Measurements from ENCODE around the gene OLFML2A.
A peak's percentile ranks its signal among the peaks of the same experiment; 100 is the strongest.
"Not testable (repeated sequence)": the region's sequence is repeated elsewhere in the genome, so short reads cannot be mapped to it uniquely, and the experiment has no call there.

OLFML2A gene

GRCh38 chr9:124761710-124762109, 15.2 kb upstream of the OLFML2A start:
- DNase-seq = no peak

- no peak for DNase-seq
Observed at GRCh38 chr9:124762633-124763032, 14.3 kb upstream of the OLFML2A start.

- DNase-seq = no peak
Observed at GRCh38 chr9:124764774-124765438, 12.0 kb upstream of the OLFML2A start.

GRCh38 chr9:124765439-124765835, 11.5 kb upstream of the OLFML2A start:
- DNase-seq = no peak

GRCh38 chr9:124766326-124766725, 10.6 kb upstream of the OLFML2A start:
- no peak for DNase-seq

GRCh38 chr9:124766815-124767554, 9.9 kb upstream of the OLFML2A start:
- no peak for DNase-seq

GRCh38 chr9:124767821-124768220, 9.1 kb upstream of the OLFML2A start:
- DNase-seq = no peak

- DNase-seq = no peak
Observed at GRCh38 chr9:124768334-124768733, 8.6 kb upstream of the OLFML2A start.

- no peak for DNase-seq
Observed at GRCh38 chr9:124768750-124769548, 8.0 kb upstream of the OLFML2A start.

- DNase-seq = no peak
Observed at GRCh38 chr9:124769549-124770358, 7.2 kb upstream of the OLFML2A start.

- DNase-seq = no peak
Observed at GRCh38 chr9:124770359-124771020, 6.4 kb upstream of the OLFML2A start.

- peak; percentile 74 to 88 (median 80) for DNase-seq
Observed at GRCh38 chr9:124771021-124771866, 5.7 kb upstream of the OLFML2A start, which contains the start of gene NR6A1. Gene NR6A1 (minus strand): TSS chr9:124771311.

- DNase-seq = peak in 1 of 4 experiments; percentile 8
Observed at GRCh38 chr9:124771867-124772679, 4.9 kb upstream of the OLFML2A start.

- DNase-seq = not testable (repeated sequence)
Observed at GRCh38 chr9:124772877-124773276, 4.1 kb upstream of the OLFML2A start.

GRCh38 chr9:124773473-124774128, 3.3 kb upstream of the OLFML2A start:
- no peak for DNase-seq

- DNase-seq = peak; percentile 62 to 77 (median 72)
Observed at GRCh38 chr9:124774129-124774978, 2.6 kb upstream of the OLFML2A start.

GRCh38 chr9:124776618-124776953, 347 bp upstream of the OLFML2A start:
- no peak for DNase-seq

- no peak for DNase-seq
Observed at GRCh38 chr9:124778575-124779367, 1.8 kb downstream of the OLFML2A start.
